Endothelial cell of umbilical vein (primary cell): ENCODE results near the gene ADSL.

Experiments used
- CTCF ChIP-seq, 2 donors: IDR thresholded peaks; 1 replicate in 1 of 2; 2 replicates in 1 of 2; pipeline ENCODE4 v1.5.1; 2011; ENCODE audit warnings: low read length in 2 of 2, mild to moderate bottlenecking in 2 of 2, moderate library complexity in 2 of 2, control low read depth in 1 of 2, inconsistent platforms in 1 of 2, low read depth in 1 of 2; ENCODE audit not compliant: insufficient read depth in 1 of 2; ENCODE audit errors: extremely low read depth in 1 of 2
- FOS ChIP-seq: IDR thresholded peaks from 2 replicates; pipeline ENCODE4 v1.6.1; 2011; ENCODE audit warnings: mild to moderate bottlenecking, low read length, moderate library complexity, borderline replicate concordance; ENCODE audit not compliant: insufficient read depth
- POLR2A ChIP-seq: IDR thresholded peaks from 2 replicates; pipeline ENCODE4 v1.6.1; 2012; ENCODE audit warnings: low read depth, mild to moderate bottlenecking, control low read depth, low read length
- POLR2AphosphoS5 ChIP-seq: IDR thresholded peaks from 2 replicates; pipeline ENCODE4 v1.6.1; 2012; ENCODE audit warnings: low read depth, mild to moderate bottlenecking, control low read depth, low read length, moderate library complexity; ENCODE audit not compliant: insufficient read depth

GRCh38 chr22:40363059-40363458 lies 16.8 kb downstream of the ADSL start:
- TF ChIP-seq CTCF (IDR thresholded peaks at IDR 0.05; ENCODE audit: extremely low read depth in 1 of 2, insufficient read depth in 1 of 2, low read depth in 1 of 2, low read length in 2 of 2) (no peak), POLR2A (no peak), POLR2AphosphoS5 (no peak), FOS (no peak)
